GM21619 (cell line): ENCODE data around the gene TFPI.
A peak's percentile ranks its signal among the peaks of the same experiment; 100 is the strongest.

Experiments used
- ATAC-seq: cut with Tn5 transposase; IDR thresholded peaks from one replicate; pipeline ENCODE4 v1.9.1; 2021; ENCODE audit not compliant: unreplicated experiment

The TFPI gene

DNA sequence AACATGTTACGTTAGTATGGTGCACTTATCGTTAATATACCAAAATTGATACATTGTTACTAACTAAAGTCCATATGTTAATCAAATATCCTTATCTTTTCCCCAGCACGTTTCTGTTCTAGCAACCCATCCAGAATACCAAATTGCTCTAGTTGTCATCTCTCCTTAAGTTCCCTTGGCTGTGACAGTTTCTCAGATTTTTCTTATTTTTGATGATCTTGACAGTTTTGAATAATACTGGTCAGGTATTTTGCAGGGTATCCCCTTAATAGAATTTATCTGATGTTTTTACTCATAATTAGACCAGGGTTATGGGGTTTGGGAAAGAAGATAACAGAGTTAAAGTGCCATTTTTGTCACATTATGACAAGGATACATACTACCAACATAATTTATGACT, 47.8 kb downstream of the TFPI start:
- ATAC-seq, result no peak

DNA sequence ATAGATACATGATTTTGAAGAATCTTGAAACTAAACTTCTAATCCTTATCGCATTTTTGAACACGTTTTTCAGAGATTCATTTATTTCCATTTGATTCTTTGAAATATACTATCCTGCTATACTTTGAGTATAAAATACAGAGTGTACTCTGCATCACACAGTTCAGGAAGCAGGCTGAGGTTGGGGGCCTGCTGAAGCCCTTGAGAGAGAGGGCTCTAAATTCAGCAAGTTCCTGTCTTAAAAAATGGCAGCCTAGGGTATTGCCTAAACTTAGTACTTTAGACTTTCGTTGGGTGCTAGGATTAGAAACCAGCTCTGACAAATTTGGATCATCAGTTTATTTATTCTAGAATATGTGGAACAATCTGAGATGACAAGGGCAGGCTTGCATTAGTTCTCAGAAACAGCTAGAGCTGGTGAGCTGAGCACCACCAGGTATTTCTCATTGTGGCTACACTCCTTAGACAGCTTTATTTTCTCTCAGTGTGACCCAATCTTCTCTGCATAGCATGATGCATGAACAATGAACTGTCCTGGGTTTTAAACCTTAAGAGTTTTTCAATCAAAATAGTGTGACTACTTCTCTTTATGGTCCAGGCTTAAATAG, 49.1 kb downstream of the TFPI start:
- ATAC-seq, result no peak

DNA sequence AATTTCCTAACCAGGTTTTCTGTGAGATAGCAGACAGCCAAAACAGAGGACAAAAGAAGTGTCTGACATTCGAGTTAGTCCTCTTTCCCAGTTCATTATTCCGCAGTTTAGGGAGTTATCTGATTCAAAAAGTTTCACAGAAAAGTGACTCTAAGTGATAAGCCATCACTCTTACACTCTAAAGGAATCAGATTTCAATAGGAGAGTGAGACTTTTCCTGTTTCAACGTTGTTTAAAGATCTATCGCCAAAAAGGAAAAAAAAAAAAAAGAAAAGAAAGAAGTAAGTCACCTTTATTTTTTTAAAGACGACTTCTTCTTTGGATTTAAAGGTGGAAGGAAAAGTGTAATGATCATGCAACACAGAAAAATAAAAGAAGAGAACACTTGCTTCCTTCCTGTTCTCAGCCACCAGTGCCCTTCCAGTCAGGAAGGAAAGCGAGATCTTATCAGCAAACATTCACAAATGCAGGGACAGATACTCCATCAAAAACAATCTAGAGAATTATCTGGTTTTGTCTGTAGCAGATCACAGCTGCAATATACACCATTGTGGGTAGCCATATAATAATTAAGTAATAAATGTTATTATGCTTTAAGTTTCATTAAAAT, 49.8 kb downstream of the TFPI start:
- no peak for ATAC-seq

DNA sequence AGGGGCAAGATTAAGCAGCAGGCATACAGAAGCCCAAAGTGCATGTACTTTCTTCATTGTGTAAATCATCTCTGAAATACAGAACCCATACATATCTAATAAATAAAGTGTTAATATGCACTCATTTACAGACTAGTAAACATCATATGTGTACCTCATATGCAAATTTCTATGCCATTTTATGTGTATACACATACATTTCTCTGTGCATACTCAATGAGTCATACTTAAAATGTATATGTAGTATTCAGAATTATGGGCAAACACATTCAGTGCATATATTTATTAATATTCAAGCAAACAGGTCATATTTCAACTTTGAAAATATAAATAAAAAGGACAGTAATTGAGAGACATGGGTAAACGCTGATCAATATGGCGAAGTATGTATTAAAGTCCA, 50.5 kb downstream of the TFPI start:
- ATAC-seq, result no peak

DNA sequence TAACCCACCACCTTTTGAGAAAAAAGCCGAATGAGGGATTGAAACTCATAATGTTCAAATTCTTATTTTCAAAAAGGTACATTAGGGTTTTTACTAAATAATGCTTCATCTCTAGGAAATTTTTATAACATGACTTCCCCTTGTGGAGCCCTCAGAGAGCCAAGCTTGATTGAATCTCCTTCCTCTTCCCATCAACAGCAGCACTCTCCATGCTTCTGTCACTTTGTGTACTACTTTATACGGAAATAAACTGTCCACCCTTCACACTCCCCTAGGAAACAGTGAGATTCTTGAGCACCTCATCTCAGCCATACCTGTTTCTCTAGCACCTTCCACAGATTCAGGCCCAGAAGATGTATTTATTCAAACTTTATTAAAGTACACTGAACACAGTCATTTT, 51.8 kb downstream of the TFPI start:
- ATAC-seq, result no peak

DNA sequence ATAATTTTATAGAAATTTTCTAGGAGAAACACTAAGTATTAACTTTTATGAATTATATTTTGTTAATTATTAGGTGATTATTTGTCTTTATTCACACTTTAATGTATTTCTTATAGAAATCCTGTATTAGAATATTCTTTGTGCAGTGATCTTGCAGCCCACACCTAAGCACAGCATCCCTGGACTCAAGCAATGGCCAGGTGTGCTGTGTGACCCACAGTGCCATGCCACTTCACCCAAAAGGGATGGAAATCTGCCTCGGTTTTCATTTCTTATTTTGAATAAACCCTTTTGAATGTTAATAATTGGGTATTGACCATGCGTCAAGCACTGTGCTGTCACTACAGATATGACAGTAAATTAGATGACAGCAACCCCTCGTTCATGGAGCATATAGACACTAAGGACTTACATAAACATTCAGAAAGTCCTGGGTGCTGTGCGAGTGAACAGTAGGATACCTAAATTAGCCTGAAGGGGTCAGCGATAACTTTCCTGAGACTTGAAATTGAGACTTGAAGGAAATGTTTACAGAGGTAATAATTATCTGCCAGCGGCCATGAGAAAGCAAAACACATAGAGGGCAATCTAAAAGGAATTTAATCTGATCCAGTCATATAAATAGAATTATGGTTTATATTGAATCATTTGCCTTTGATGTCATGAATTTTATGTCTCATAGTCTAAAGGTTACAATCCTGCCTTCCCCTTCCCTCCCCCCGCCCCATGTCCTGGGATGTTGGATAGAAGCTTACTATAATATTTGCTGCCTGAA, 53.5 kb downstream of the TFPI start:
- no peak for ATAC-seq

DNA sequence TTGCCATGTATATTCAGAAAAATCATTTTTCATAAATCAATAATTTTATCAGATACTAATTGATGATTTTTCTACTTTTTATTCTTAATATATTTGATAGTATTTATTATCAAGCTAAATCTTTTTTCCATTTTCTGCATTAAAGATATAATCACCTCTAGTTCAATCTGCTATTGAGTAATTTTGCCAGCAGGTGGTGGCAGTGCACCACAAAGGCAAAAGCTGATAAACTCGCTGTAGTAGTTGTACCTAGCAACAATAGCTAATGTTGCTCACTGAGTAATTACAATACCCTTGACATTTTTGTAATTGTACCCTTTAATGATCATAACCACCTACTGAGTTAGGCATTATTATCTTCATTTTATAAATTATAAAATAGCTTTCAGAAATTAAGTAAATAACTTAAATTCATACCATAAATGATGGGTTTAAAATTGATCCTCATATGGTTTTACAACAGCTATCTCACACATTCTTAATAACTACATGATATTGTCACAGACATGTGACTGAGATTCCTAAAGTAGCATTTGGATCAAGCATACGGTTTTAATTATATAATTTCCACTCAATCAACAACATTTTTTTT, 54.2 kb downstream of the TFPI start:
- peak; percentile 90 for ATAC-seq

DNA sequence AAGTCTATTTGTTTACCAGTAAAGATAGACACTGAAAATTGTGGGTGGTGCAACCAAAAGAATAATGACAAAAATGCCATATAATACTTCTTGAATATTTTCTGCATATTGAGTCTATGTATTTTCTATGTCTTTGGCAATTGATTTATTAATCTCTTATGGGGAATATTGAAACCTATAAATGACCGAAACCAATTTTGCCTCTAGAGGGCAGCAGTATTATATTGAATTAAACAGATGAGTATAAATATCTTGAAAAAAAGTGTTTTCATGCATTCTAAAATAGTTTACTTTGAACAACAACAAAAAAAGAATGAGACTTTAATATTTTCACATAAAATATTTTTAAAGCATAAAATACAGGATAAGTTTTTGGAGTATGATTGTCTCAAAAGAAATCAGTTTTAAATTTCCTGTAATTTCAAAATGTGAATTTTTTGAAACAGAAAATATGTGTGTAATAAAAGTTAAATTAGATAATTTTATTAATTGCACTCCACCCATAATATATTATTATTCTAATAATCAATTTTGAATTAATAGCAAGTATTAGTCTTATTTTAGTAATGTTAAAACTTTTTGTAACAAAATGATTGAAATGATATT, 56.3 kb downstream of the TFPI start:
- ATAC-seq, result no peak

DNA sequence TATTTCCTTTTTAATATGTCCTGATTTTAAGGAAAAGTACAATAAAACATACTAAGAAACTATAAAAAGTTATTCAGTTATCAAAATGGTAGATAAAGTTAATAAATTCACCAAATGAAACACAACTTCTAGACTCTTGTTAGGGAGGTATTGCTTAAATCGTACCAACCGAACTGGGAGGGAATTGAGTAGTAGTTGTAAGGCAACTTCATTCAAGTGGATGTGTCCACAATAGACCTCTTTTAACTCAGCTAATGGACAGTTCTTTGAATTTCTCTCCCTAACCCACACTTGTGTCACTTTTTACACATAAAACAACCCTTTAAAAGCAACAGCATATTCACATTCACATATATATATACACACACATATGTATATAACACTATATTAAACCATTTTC, 57.1 kb downstream of the TFPI start:
- no peak for ATAC-seq

DNA sequence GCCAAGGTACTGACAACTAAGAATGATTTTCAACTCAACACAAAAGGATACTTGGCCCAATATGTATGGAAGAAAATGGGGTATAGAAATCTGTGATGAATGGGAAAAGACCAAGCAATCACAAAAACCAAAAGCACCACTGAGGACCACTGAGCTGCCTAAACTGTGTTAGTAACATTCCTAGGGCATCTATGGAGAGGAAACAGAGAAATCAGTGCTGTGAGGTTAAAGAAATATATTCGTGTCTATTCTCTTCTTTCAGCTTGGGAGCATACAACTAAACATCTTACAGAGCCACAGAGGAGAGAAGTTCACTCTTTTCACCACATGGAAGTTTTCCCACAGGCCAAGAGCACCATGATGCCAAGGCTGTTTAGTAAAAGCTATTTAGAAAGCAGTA, 58.9 kb downstream of the TFPI start:
- no peak for ATAC-seq

DNA sequence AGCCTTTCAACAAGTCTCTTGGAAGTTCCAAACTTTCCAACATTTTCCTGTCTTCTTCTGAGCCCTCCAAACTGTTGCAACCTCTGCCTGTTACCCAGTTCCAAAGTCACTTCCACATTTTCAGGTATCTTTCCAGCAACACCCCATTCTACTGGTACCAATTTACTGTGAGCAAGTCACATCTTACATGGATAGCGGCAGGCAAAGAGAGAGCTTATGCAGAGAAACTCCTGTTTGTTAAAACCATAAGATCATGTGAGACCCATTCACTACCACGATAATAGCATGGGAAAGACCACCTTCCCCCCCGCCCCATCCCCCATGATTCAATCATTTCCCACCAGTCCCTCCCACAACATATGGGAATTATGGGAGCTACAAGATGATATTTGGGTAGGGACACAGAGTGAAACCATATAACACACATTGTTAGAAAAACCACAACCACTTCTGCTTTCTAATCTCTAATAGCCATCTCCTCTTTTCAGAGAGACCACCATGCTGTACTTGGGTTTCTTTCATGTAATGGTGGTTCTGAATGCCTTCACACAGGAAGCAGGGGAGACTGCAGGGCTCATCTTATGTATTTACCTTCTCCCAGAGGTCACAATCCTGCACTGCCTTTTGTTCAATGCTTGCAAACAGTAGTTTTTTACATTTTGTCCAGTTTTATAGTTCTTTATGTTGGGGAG, 60.2 kb downstream of the TFPI start:
- no peak for ATAC-seq

DNA sequence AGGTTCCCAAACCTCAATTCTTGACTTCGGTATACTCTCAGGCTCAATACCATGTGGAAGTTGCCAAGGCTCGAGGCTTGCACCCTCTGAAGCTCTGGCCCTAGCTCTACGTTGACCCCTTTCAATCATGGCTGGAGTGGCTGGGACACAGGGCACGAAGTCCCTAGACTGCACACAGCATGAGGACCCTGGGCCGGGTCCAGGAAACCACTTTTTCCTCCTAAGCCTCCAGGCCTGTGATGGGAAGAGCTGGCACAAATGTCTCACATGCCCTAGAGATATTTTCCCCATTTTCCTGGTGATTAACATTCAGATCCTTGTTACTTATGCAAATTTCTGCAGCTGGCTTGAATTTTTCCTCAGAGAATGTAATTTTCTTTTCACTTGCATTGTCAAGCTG, 61.1 kb downstream of the TFPI start:
- ATAC-seq, result no peak

DNA sequence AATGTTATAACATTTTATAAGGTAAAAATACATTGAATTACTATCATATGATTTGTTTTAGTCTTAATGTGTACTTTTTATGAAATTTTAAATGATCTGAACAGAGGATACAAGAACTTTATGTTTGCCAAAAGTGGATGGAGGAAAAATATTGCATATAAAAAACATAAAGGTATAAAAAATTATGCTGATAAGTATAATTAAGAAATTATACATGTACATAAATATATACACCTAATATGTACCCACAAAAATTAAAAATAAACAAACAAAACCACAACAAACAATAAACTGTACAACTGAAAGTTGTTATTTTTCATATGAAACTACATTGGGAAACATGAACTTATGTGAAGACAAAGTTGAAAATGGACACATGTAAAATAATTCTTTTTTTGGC, 68.0 kb downstream of the TFPI start:
- no peak for ATAC-seq

DNA sequence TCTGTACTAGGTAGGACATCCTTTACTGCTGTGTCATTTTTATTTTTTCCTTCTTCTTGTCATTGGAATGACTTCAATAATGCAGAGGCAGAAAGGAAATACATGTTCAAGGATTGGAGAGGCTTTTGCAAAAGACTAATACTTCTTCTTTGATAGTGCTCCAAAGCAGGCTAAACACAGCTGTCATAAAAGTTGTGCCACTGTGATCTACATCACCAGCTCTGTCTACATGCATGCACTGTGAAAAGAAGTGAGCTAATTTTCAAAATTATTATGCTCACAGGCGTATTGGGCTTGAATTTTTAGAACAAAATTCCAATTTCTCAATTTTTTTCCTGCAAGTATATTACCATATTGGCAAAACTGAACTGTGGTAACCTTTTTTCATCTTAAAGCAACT, 68.7 kb downstream of the TFPI start:
- no peak for ATAC-seq

DNA sequence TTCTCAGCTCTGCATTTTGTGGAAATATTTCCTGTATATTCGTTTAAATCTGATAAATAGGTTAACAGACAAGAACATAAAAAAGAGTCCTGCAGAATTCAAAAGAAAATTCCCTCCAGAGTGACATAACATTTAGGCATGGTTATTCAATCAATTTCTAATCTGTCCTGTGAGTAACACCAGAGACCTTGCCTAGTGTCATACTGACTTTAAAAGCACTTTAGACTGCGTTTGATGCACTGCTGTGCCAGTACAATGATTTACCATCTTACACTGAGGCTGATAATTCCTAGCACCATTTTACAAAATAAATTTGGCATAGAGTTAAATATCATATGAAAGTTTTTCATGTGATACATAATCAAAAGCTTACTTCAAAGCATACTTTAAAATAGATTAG, 70.7 kb downstream of the TFPI start:
- no peak for ATAC-seq

DNA sequence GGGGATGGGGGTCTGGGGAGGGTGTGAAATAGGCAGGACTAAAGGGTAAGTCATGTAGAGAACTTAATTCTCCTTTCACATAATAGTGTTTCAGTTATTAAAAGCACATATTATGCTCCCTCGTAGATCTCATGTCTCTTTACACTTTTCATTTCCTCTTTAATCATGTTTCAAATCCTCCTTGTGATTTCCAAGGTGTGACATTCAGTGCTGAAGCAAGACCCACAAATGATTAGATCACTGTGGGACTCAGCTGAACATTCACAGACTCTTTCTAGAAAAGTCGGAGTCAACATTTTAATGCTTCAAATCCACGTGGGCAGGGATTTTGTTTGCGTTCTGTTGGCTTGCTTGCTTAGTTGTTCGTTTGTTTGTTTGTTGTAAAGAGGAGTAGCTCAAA, 71.4 kb downstream of the TFPI start:
- ATAC-seq, result no peak

DNA sequence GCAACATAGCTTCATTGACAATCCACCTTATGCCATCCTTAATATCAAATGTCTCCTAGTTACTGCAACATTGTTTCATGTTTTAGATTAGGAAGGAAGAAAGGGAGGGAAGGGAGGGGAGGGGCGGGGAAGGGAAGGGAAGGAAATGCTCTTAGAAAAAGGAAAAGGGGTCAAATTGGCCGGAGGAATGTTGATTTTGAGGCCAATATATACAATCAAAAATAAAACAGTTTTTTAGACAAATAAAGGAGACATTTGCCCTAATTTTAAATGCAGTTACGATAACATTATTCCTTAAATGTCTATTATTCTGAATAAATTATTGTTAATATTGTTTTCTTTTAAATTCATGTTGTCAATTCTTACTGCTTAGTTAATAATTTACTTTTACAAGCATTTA, 72.7 kb downstream of the TFPI start:
- no peak for ATAC-seq

DNA sequence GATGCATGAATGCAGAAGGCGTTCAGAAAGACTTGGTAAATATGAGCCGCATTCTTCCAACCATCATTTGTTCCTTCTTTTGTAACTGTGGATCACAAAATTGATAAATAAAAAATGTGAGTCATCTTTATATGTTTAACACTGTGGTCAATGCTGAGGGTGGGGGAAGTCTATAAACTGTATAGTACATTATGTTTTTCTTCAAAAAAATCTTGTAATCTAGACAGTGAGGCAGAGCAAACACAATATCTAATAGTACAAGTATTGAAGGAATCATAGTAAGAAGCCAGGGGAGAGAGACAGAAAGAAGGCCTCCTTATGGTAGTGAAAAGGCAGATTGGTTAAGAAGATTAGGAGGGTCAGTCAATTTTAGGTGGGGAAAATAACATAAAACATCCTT, 75.5 kb downstream of the TFPI start:
- ATAC-seq, result no peak

DNA sequence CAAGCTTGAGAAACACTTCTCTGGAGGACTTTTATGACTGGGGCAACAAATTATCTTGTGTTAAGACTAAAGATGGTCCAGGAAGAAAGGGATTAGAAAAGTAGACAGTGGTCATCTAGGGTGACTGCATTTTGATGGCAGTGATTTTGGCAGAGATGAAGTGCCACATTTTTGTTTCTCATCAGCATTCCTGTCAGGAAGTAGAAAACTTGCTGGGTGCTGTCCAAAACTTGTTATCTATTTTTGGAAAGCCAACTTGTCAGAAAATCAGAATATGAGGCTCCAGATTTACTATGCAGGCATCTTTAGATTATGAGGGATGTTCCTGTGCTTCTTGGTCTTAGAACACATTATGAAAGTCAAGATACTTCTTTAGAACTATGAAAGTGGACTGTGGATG, 77.2 kb downstream of the TFPI start:
- no peak for ATAC-seq

DNA sequence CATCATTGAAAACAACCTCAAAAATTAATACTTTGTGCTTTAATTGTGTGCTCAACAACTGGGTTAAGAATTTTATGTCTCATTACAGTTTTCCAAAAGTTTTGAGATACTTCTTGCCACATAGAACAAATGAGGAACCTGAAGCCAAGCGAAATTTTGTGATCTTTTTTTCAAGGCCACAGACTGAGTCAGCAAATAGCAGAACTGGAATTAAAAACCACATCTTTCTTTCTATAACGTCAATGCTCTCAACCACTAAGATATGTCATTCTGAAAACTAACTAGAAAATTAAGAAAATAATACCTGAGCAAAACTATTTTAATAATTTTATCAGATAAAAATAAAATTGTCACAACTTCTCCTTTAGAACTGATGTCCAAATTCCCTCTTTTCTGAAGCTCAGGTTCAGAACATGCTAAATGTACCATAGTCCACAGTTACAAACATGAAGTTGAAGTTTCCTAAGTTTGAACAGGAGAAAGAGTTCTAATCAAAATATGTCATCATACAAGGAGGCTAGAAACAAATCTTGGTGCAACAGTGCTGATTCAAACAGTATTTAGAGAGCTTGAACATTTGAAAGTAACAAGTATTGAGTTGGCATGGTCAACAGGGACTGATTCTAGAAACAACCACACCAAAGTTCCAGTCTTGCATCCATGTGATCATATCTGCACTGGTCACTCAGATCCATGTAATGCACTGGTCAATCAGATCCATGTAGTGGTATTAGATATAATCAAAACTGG, 78.6 kb downstream of the TFPI start:
- ATAC-seq, result peak; percentile 75
